ENCODE data around the gene SIX5.

DNA sequence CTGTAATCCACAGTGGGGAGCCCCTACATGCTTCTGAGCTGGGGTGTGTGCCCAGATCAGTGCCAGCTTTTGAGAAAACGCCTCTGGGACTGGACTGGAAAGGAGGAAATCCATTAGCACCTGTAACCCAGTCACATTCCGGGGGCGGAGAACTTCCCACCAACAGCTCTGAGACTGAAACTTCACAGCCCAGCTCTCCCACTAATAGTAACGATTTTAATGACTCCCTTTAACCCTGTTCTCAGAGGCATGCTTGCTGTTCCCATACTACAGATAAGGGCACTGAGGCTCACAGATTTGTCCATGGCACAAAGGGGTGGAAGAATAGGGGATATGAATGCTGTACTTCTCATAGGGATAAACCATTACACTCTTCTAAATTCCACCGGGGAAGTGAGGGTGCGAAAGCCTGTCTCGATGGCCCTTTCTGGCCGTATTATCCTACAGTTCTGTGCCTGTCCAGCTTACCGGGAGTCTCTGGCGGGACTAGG, 39.2 kb downstream of the SIX5 start:
- TF ChIP-seq, protein P1, sequence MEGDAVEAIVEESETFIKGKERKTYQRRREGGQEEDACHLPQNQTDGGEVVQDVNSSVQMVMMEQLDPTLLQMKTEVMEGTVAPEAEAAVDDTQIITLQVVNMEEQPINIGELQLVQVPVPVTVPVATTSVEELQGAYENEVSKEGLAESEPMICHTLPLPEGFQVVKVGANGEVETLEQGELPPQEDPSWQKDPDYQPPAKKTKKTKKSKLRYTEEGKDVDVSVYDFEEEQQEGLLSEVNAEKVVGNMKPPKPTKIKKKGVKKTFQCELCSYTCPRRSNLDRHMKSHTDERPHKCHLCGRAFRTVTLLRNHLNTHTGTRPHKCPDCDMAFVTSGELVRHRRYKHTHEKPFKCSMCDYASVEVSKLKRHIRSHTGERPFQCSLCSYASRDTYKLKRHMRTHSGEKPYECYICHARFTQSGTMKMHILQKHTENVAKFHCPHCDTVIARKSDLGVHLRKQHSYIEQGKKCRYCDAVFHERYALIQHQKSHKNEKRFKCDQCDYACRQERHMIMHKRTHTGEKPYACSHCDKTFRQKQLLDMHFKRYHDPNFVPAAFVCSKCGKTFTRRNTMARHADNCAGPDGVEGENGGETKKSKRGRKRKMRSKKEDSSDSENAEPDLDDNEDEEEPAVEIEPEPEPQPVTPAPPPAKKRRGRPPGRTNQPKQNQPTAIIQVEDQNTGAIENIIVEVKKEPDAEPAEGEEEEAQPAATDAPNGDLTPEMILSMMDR (conservative IDR thresholded peaks at IDR 0.05; ENCODE audit: low read length) = no peak
- TF ChIP-seq EZH2phosphoT487 (IDR thresholded peaks at IDR 0.05; ENCODE audit: borderline replicate concordance) = no peak

Measured in Loucy (cell line).